GM23248 (cell line): ENCODE results near the gene HSF4.

Source experiments
- EZH2 ChIP-seq: fragments of 200-600 bp; sonication (generic); IDR thresholded peaks from 2 replicates; pipeline ENCODE4 v1.6.1; 2018; ENCODE audit warnings: antibody characterized with exemption, mild to moderate bottlenecking; ENCODE audit not compliant: insufficient read depth, poor library complexity, severe bottlenecking
- EZH2phosphoT487 ChIP-seq: fragments of 200-600 bp; sonication (generic); IDR thresholded peaks from 2 replicates; pipeline ENCODE4 v1.6.1; 2018; ENCODE audit warnings: antibody characterized with exemption, moderate library complexity, mild to moderate bottlenecking, low read depth; ENCODE audit not compliant: insufficient read depth

- TF ChIP-seq EZH2, result no peak
- no peak for TF ChIP-seq EZH2phosphoT487
Measured at GRCh38 chr16:67184995-67185650, 20.6 kb downstream of the HSF4 start.
